ENCODE data around the gene CTNND2. TPM values are rescaled to one million over a fixed set of nuclear protein-coding genes. Genes with fewer than 3 reads are reported as not detected.

The CTNND2 gene
- polyA plus RNA-seq, 1 of the 3 experiments (the other 2 are of a cell fraction): not detected

GRCh38 chr5:10946050-10946449 is 958.2 kb downstream of the CTNND2 start:
- H3K9me3 ChIP-seq: no peaks in the 10 kb centered on the region
- ChIA-PET POLR2A (no interaction called here), CTCF (no interaction called here)
- H3K4me1 ChIP-seq (ENCODE audit: control insufficient read depth in 1 of 2, insufficient read depth in 2 of 2, low read depth in 1 of 2, low read length in 1 of 2): no peaks in the 10 kb centered on the region
- no peak for DNase-seq
- no peaks in the 10 kb centered on the region for H3K36me3 ChIP-seq (replicated peaks in 1 of 2; ENCODE audit: control insufficient read depth in 1 of 2, insufficient read depth in 2 of 2, low read length in 1 of 2)
- TF ChIP-seq GATA2 (CRISPR knock-in tag; IDR thresholded peaks at IDR 0.05) (no peak), IRF3 (IDR thresholded peaks at IDR 0.05; ENCODE audit: low read depth, low read length) (no peak), NRF1 (IDR thresholded peaks at IDR 0.05; ENCODE audit: low read depth, low read length) (no peak), CHD2 (IDR thresholded peaks at IDR 0.05; ENCODE audit: low read length, partially characterized antibody) (no peak), RAD21 (IDR thresholded peaks at IDR 0.05; ENCODE audit: low read length) (no peak), NFIC (IDR thresholded peaks at IDR 0.05; ENCODE audit: borderline replicate concordance) (no peak), EZH2phosphoT487 (IDR thresholded peaks at IDR 0.05; ENCODE audit: borderline replicate concordance, low read depth) (no peak), FOXJ3 (CRISPR knock-in tag; IDR thresholded peaks at IDR 0.05) (no peak), TCF12 (IDR thresholded peaks at IDR 0.05) (no peak)
- TF ChIP-seq, protein P1, sequence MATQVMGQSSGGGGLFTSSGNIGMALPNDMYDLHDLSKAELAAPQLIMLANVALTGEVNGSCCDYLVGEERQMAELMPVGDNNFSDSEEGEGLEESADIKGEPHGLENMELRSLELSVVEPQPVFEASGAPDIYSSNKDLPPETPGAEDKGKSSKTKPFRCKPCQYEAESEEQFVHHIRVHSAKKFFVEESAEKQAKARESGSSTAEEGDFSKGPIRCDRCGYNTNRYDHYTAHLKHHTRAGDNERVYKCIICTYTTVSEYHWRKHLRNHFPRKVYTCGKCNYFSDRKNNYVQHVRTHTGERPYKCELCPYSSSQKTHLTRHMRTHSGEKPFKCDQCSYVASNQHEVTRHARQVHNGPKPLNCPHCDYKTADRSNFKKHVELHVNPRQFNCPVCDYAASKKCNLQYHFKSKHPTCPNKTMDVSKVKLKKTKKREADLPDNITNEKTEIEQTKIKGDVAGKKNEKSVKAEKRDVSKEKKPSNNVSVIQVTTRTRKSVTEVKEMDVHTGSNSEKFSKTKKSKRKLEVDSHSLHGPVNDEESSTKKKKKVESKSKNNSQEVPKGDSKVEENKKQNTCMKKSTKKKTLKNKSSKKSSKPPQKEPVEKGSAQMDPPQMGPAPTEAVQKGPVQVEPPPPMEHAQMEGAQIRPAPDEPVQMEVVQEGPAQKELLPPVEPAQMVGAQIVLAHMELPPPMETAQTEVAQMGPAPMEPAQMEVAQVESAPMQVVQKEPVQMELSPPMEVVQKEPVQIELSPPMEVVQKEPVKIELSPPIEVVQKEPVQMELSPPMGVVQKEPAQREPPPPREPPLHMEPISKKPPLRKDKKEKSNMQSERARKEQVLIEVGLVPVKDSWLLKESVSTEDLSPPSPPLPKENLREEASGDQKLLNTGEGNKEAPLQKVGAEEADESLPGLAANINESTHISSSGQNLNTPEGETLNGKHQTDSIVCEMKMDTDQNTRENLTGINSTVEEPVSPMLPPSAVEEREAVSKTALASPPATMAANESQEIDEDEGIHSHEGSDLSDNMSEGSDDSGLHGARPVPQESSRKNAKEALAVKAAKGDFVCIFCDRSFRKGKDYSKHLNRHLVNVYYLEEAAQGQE (IDR thresholded peaks at IDR 0.05; ENCODE audit: low read depth, low read length): no peak
- TF ChIP-seq, protein P2, sequence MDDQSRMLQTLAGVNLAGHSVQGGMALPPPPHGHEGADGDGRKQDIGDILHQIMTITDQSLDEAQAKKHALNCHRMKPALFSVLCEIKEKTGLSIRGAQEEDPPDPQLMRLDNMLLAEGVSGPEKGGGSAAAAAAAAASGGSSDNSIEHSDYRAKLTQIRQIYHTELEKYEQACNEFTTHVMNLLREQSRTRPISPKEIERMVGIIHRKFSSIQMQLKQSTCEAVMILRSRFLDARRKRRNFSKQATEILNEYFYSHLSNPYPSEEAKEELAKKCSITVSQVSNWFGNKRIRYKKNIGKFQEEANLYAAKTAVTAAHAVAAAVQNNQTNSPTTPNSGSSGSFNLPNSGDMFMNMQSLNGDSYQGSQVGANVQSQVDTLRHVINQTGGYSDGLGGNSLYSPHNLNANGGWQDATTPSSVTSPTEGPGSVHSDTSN (IDR thresholded peaks at IDR 0.05): no peak
- TF ChIP-seq, protein P3, sequence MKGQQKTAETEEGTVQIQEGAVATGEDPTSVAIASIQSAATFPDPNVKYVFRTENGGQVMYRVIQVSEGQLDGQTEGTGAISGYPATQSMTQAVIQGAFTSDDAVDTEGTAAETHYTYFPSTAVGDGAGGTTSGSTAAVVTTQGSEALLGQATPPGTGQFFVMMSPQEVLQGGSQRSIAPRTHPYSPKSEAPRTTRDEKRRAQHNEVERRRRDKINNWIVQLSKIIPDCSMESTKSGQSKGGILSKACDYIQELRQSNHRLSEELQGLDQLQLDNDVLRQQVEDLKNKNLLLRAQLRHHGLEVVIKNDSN (IDR thresholded peaks at IDR 0.05; ENCODE audit: borderline replicate concordance, low read depth): no peak
- no peak overlapping the region for H3K9ac ChIP-seq
- H3K27ac ChIP-seq (ENCODE audit: low read depth in 2 of 2, low read length in 1 of 2): no peak overlapping the region
- 19% methylated on average over 4 of the region's 4 CpGs for WGBS (ENCODE audit: low lambda C conversion rate)
- H2AFZ ChIP-seq (ENCODE audit: low read depth): no peak overlapping the region
- no peak overlapping the region for H3K4me3 ChIP-seq (ENCODE audit: low read depth in 2 of 2, low read length in 1 of 2)
- H3K27me3 ChIP-seq (ENCODE audit: insufficient read depth): peaks cover 6% of the 10 kb centered on the region; the same call in 1 of the 2 replicates
- no peaks in the 10 kb centered on the region for H4K20me1 ChIP-seq (ENCODE audit: insufficient read depth)
- H3K9me2 ChIP-seq: no peaks in the 10 kb centered on the region
- no peaks in the 10 kb centered on the region for H3F3A ChIP-seq (replicated peaks; ENCODE audit: insufficient read depth)
- H3K4me2 ChIP-seq: no peak overlapping the region
- no peaks in the 10 kb centered on the region for H3K79me2 ChIP-seq (ENCODE audit: insufficient read depth)

All from SK-N-SH (cell line).